K562 (cell line): ENCODE results near the gene NVL. TPM values are rescaled to one million over a fixed set of nuclear protein-coding genes. Genes with fewer than 3 reads are reported as not detected.

Experiments
- ARHGAP35 ChIP-seq: fragments of 450-650 bp; IDR thresholded peaks from 2 replicates; pipeline ENCODE4 v1.6.1; 2018; ENCODE audit not compliant: partially characterized antibody
- ASH1L ChIP-seq: fragments of 450-650 bp; IDR thresholded peaks from 2 replicates; pipeline ENCODE4 v1.6.1; 2018; ENCODE audit warnings: borderline replicate concordance, mild to moderate bottlenecking, low read depth; ENCODE audit not compliant: partially characterized antibody
- CBFA2T2 ChIP-seq: fragments of 450-650 bp; conservative IDR thresholded peaks from 2 replicates; pipeline ENCODE4 v1.6.1; 2017; ENCODE audit warnings: mild to moderate bottlenecking
- DLX4 ChIP-seq: fragments of 250-450 bp; sonication (Bioruptor Pico); IDR thresholded peaks from 2 replicates; pipeline ENCODE4 v1.6.1; 2021; ENCODE audit warnings: mild to moderate bottlenecking
- DNMT1 ChIP-seq: fragments of 450-650 bp; IDR thresholded peaks from 2 replicates; pipeline ENCODE4 v1.6.1; 2016; ENCODE audit warnings: antibody characterized with exemption, mild to moderate bottlenecking
- GABPB1 ChIP-seq: sonication (generic); formaldehyde crosslinking; IDR thresholded peaks from 2 replicates; pipeline ENCODE4 v1.8.0; 2022; ENCODE audit warnings: mild to moderate bottlenecking, missing genetic modification reagents
- JUNB ChIP-seq: fragments of 450-650 bp; formaldehyde crosslinking; conservative IDR thresholded peaks from 2 replicates; pipeline ENCODE4 v1.4.0; 2020; ENCODE audit warnings: mild to moderate bottlenecking
- MAFG ChIP-seq: fragments of 450-650 bp; conservative IDR thresholded peaks from 2 replicates; pipeline ENCODE4 v1.6.1; 2016; ENCODE audit warnings: missing genetic modification characterization, missing compliant biosample characterization
- MIER1 ChIP-seq: fragments of 450-650 bp; IDR thresholded peaks from 2 replicates; pipeline ENCODE4 v1.6.1; 2016; ENCODE audit warnings: antibody characterized with exemption, mild to moderate bottlenecking, low read depth
- THRB ChIP-seq: fragments of 450-650 bp; formaldehyde crosslinking; conservative IDR thresholded peaks from 2 replicates; pipeline ENCODE4 v1.4.0; 2022; ENCODE audit warnings: mild to moderate bottlenecking, missing genetic modification characterization
- TRIM24 ChIP-seq, 2 experiments: fragments of 450-650 bp; IDR thresholded peaks; 2 replicates each; pipeline ENCODE4 v1.6.1; 2016
- TRIM28 ChIP-seq: fragments of 450-650 bp; IDR thresholded peaks from 2 replicates; pipeline ENCODE4 v1.6.1; 2017
- ZNF143 ChIP-seq: sonication (generic); formaldehyde crosslinking; IDR thresholded peaks from 2 replicates; pipeline ENCODE4 v1.9.0; 2022; ENCODE audit warnings: mild to moderate bottlenecking, missing genetic modification reagents
- ZNF398 ChIP-seq: fragments of 250-450 bp; sonication (Bioruptor Pico); IDR thresholded peaks from 2 replicates; pipeline ENCODE4 v1.8.0; 2021; ENCODE audit warnings: moderate library complexity, mild to moderate bottlenecking, inconsistent platforms
- ZNF445 ChIP-seq: fragments of 250-450 bp; sonication (Bioruptor Pico); IDR thresholded peaks from 2 replicates; pipeline ENCODE4 v1.4.0; 2020; ENCODE audit warnings: low read depth, mild to moderate bottlenecking, moderate library complexity
- ZNF561 ChIP-seq: fragments of 450-650 bp; formaldehyde crosslinking; conservative IDR thresholded peaks from 2 replicates; pipeline ENCODE4 v1.4.0; 2020; ENCODE audit warnings: mild to moderate bottlenecking, moderate library complexity
- ZNF589 ChIP-seq: fragments of 200-800 bp; sonication (Bioruptor generic); IDR thresholded peaks from 2 replicates; pipeline ENCODE4 v1.6.1; 2016; ENCODE audit warnings: low read depth, missing genetic modification characterization, missing compliant biosample characterization
- ZSCAN29 ChIP-seq: fragments of 450-650 bp; IDR thresholded peaks from 2 replicates; pipeline ENCODE4 v1.6.1; 2017
- polyA plus RNA-seq, 8 experiments: library from polyadenylated mRNA; depleted of rRNA in 4 of 8; stranded (reverse) in 5 of 8; unstranded in 3 of 8; fragments of >200 nt; fragmentation: Nextera tagmentation in 2 of 8; fragmentation: Illumina TruSeq in 1 of 8; extraction: Ambion mirVana in 2 of 8; extraction: Trizol in 1 of 8; gene quantifications; 2 replicates each; pipeline versions ENCODE4 v1.2.1 to v1.2.3, GENCODE V29; 2011 to 2014; ENCODE audit warnings: inconsistent platforms in 1 of 8, missing spikeins in 1 of 8
- total RNA-seq, 7 experiments: library from RNA; depleted of rRNA in 6 of 7; stranded (reverse); fragments of >200 nt in 6 of 7; fragmentation: Illumina TruSeq in 2 of 7; extraction: Trizol in 2 of 7; gene quantifications; 2 replicates each; pipeline versions ENCODE4 v1.2.1 to v1.2.3, GENCODE V29; 2011 to 2021; ENCODE audit warnings: low replicate concordance in 1 of 7
- TF ChIP-seq, protein P1 (sequence below): sonication (generic); formaldehyde crosslinking; IDR thresholded peaks from 2 replicates; pipeline ENCODE4 v1.8.1; 2023; ENCODE audit warnings: mild to moderate bottlenecking, missing genetic modification reagents, moderate library complexity
- TF ChIP-seq, protein P2 (sequence below): fragments of 250-450 bp; sonication (Bioruptor Pico); IDR thresholded peaks from 2 replicates; pipeline ENCODE4 v1.4.0; 2020
- TF ChIP-seq, protein P3 (sequence below), 3 experiments: fragments of 200-800 bp in 1 of 3; sonication (Bioruptor generic) in 1 of 3; sonication (generic) in 1 of 3; formaldehyde crosslinking in 1 of 3; IDR thresholded peaks; 2 replicates each; pipeline versions ENCODE4 v1.6.1 to v1.8.0; 2016 to 2022; ENCODE audit warnings: mild to moderate bottlenecking in 2 of 3, missing compliant biosample characterization in 2 of 3, missing genetic modification characterization in 2 of 3, missing genetic modification reagents in 1 of 3

Gene NVL
- total and polyA plus RNA-seq, 9 of the 15 experiments (the other 6 are each of a cell fraction or from before 2014, with no cell fraction given), result 32.5 to 86.6 (median 62.9) TPM

GRCh38 chr1:224333309-224333926 lies 3.4 kb upstream of the NVL start (continued):
- TF ChIP-seq GABPB1 (CRISPR knock-in tag) (peak; percentile 42; the same call in 1 of the 2 replicates), TRIM28 (peak; percentile 74; the same call in 1 of the 2 replicates), ARHGAP35 (no peak), ZNF445 (CRISPR knock-in tag) (peak; percentile 21; the same call in 1 of the 2 replicates), JUNB (CRISPR knock-in tag) (no peak), THRB (CRISPR knock-in tag) (no peak), MAFG (tag) (no peak), ZNF398 (CRISPR knock-in tag) (no peak), ZNF561 (no peak), DNMT1 (no peak), MIER1 (no peak), TRIM24 (IDR thresholded peaks at IDR 0.05) (no peak), ZNF589 (CRISPR knock-in tag) (no peak), ZSCAN29 (no peak), ASH1L (no peak), ZNF143 (no peak), DLX4 (CRISPR knock-in tag) (no peak), CBFA2T2 (no peak)
- TF ChIP-seq, protein P1, sequence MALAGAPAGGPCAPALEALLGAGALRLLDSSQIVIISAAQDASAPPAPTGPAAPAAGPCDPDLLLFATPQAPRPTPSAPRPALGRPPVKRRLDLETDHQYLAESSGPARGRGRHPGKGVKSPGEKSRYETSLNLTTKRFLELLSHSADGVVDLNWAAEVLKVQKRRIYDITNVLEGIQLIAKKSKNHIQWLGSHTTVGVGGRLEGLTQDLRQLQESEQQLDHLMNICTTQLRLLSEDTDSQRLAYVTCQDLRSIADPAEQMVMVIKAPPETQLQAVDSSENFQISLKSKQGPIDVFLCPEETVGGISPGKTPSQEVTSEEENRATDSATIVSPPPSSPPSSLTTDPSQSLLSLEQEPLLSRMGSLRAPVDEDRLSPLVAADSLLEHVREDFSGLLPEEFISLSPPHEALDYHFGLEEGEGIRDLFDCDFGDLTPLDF, result no peak
- TF ChIP-seq, protein P2, sequence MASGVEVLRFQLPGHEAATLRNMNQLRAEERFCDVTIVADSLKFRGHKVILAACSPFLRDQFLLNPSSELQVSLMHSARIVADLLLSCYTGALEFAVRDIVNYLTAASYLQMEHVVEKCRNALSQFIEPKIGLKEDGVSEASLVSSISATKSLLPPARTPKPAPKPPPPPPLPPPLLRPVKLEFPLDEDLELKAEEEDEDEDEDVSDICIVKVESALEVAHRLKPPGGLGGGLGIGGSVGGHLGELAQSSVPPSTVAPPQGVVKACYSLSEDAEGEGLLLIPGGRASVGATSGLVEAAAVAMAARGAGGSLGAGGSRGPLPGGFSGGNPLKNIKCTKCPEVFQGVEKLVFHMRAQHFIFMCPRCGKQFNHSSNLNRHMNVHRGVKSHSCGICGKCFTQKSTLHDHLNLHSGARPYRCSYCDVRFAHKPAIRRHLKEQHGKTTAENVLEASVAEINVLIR (CRISPR knock-in tag), result no peak
- TF ChIP-seq, protein P3, sequence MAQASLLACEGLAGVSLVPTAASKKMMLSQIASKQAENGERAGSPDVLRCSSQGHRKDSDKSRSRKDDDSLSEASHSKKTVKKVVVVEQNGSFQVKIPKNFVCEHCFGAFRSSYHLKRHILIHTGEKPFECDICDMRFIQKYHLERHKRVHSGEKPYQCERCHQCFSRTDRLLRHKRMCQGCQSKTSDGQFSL (CRISPR knock-in tag; IDR thresholded peaks at IDR 0.05), result no peak
- TF ChIP-seq, protein P3 (tag; IDR thresholded peaks at IDR 0.05), result no peak
